ENCODE data around the gene ATXN10. TPM values are rescaled to one million over a fixed set of nuclear protein-coding genes. Genes with fewer than 3 reads are reported as not detected.

The ATXN10 gene
- total RNA-seq, 1 experiment from 2014 or later, result 135 TPM

DNA sequence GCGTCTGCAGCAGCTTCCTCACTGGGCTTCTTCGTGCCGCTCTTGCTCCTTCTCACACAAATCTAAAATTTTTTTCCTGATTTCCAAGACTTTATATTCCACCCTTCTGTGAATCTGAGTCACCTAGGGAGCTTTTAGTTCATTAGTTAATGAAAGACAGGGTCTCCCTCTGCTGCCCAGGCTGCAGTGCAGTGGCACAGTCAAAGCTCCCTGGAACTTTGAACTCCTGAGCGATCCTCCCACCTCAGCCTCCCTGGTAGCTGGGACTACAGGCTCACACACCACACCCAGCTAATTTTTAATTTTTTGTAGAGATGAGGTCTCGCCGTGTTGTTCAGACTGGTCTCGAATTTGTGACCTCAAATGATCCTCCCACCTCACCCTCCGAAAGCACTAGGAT lies 116.9 kb downstream of the ATXN10 start:
- no peak overlapping the region for H3K9ac ChIP-seq (ENCODE audit: low read length)
- ATAC-seq (no peak), DNase-seq (ENCODE audit: low read depth, low spot score) (no peak)
- H3K4me2 ChIP-seq (ENCODE audit: low read length), result no peak overlapping the region
- H3K27me3 ChIP-seq (ENCODE audit: insufficient read depth, low read length), result no peaks in the 10 kb centered on the region
- H3K4me1 ChIP-seq (ENCODE audit: control insufficient read depth in 1 of 2, insufficient read depth in 2 of 2, low read length in 2 of 2), result peaks cover 0 to 10% of the 10 kb centered on the region in 2 experiments; a peak in 1 of 4 replicates
- H3K4me3 ChIP-seq (replicated peaks in 1 of 2; ENCODE audit: low read depth in 1 of 2, low read length in 2 of 2), result no peak overlapping the region
- H3K9me2 ChIP-seq (ENCODE audit: insufficient read depth), result no peaks in the 10 kb centered on the region
- peaks cover 0 to 5% of the 10 kb centered on the region in 2 experiments; a peak in 1 of 4 replicates for H3K36me3 ChIP-seq (ENCODE audit: control insufficient read depth in 1 of 2, insufficient read depth in 2 of 2, low read length in 2 of 2)
- no peaks in the 10 kb centered on the region for H4K20me1 ChIP-seq (ENCODE audit: insufficient read depth)
- POLR2A ChIA-PET, result no interaction called here
- no peak overlapping the region for H2AFZ ChIP-seq (ENCODE audit: low read depth, low read length, poor library complexity, severe bottlenecking)
- TF ChIP-seq RAD21 (IDR thresholded peaks at IDR 0.05; ENCODE audit: low read depth), result no peak
- TF ChIP-seq SIN3A (IDR thresholded peaks at IDR 0.05; ENCODE audit: low read depth), result no peak
- no peak for TF ChIP-seq YY1 (IDR thresholded peaks at IDR 0.05; ENCODE audit: extremely low read depth, insufficient replicate concordance, low read depth, low read length)
- no peak for TF ChIP-seq ELF1 (IDR thresholded peaks at IDR 0.05; ENCODE audit: borderline replicate concordance, low read depth)
- TF ChIP-seq CEBPB (IDR thresholded peaks at IDR 0.05; ENCODE audit: low read depth), result no peak
- TF ChIP-seq, protein P1, sequence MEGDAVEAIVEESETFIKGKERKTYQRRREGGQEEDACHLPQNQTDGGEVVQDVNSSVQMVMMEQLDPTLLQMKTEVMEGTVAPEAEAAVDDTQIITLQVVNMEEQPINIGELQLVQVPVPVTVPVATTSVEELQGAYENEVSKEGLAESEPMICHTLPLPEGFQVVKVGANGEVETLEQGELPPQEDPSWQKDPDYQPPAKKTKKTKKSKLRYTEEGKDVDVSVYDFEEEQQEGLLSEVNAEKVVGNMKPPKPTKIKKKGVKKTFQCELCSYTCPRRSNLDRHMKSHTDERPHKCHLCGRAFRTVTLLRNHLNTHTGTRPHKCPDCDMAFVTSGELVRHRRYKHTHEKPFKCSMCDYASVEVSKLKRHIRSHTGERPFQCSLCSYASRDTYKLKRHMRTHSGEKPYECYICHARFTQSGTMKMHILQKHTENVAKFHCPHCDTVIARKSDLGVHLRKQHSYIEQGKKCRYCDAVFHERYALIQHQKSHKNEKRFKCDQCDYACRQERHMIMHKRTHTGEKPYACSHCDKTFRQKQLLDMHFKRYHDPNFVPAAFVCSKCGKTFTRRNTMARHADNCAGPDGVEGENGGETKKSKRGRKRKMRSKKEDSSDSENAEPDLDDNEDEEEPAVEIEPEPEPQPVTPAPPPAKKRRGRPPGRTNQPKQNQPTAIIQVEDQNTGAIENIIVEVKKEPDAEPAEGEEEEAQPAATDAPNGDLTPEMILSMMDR (IDR thresholded peaks at IDR 0.05 in 2 of 3, conservative IDR thresholded peaks at IDR 0.05 in 1 of 3; ENCODE audit: borderline replicate concordance in 1 of 3, insufficient read depth in 1 of 3, low read depth in 2 of 3, low read length in 2 of 3), result no peak
- TF ChIP-seq POLR2AphosphoS5 (IDR thresholded peaks at IDR 0.05; ENCODE audit: low read depth, low read length), result no peak
- TF ChIP-seq SRF (IDR thresholded peaks at IDR 0.05; ENCODE audit: low read depth), result no peak
- no peak for TF ChIP-seq ZFX (IDR thresholded peaks at IDR 0.05)
- TF ChIP-seq, protein P2, sequence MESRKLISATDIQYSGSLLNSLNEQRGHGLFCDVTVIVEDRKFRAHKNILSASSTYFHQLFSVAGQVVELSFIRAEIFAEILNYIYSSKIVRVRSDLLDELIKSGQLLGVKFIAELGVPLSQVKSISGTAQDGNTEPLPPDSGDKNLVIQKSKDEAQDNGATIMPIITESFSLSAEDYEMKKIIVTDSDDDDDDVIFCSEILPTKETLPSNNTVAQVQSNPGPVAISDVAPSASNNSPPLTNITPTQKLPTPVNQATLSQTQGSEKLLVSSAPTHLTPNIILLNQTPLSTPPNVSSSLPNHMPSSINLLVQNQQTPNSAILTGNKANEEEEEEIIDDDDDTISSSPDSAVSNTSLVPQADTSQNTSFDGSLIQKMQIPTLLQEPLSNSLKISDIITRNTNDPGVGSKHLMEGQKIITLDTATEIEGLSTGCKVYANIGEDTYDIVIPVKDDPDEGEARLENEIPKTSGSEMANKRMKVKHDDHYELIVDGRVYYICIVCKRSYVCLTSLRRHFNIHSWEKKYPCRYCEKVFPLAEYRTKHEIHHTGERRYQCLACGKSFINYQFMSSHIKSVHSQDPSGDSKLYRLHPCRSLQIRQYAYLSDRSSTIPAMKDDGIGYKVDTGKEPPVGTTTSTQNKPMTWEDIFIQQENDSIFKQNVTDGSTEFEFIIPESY (IDR thresholded peaks at IDR 0.05; ENCODE audit: extremely low read depth, insufficient replicate concordance, low read length), result no peak
- TF ChIP-seq SP1 (IDR thresholded peaks at IDR 0.05; ENCODE audit: low read depth), result no peak
- TF ChIP-seq EGR1 (IDR thresholded peaks at IDR 0.05; ENCODE audit: low read depth), result no peak
- no peak for TF ChIP-seq CBX3 (IDR thresholded peaks at IDR 0.05; ENCODE audit: low read depth)
- CTCF ChIA-PET, result no interaction called here
- RAD21 ChIA-PET (ENCODE audit: low non-redundant PET in 1 of 2, low total read pairs in 2 of 2, uncharacterized antibody in 2 of 2, unreplicated experiment in 2 of 2), result no interaction called here
- H3K79me2 ChIP-seq (ENCODE audit: insufficient read depth, low read length), result peaks cover 6% of the 10 kb centered on the region
- no TSS peak for BruUV-seq (replicated peaks)
- H3K9me3 ChIP-seq (ENCODE audit: control insufficient read depth in 1 of 2, insufficient read depth in 1 of 2, low read depth in 1 of 2, low read length in 2 of 2), result no peaks in the 10 kb centered on the region
- H3K27ac ChIP-seq (ENCODE audit: low read depth, low read length), result no peak overlapping the region
- intact Hi-C loops (cut with micrococcal nuclease), result no loop called here
